NCI-H510A (cell line): ENCODE results near the gene KIF20A.
A peak's percentile ranks its signal among the peaks of the same experiment; 100 is the strongest.
"Not testable (repeated sequence)": the region's sequence is repeated elsewhere in the genome, so short reads cannot be mapped to it uniquely, and the experiment has no call there.

Experiments used
- DNase-seq: peaks from one replicate; lab custom pipeline; 2025; lab: John Stamatoyannopoulos, UW

Gene KIF20A

GRCh38 chr5:138186002-138186447 is 7.1 kb downstream of the KIF20A start:
- no peak for DNase-seq

DNA sequence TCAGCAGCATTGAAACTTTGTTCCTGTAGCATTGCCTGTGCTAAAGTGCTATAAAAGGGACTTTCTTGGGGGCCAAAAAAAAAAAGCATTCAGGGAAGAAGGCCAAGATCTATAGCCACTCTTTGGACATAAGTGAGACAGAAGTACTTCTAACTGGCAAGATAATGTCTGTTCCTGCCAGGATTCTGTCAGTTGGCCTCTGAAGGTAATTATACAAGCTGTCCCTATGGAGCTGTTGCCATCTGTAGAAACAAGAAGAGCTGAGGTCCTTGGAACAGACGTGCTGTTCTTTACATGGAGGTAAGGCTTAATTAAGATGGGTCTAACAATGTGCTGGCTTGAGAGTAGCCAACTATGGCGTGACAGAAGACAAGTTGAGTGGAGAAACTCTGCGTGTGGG is 9.7 kb downstream of the KIF20A start:
- DNase-seq = no peak

GRCh38 chr5:138192826-138193225 is 13.9 kb downstream of the KIF20A start:
- DNase-seq = no peak

DNA sequence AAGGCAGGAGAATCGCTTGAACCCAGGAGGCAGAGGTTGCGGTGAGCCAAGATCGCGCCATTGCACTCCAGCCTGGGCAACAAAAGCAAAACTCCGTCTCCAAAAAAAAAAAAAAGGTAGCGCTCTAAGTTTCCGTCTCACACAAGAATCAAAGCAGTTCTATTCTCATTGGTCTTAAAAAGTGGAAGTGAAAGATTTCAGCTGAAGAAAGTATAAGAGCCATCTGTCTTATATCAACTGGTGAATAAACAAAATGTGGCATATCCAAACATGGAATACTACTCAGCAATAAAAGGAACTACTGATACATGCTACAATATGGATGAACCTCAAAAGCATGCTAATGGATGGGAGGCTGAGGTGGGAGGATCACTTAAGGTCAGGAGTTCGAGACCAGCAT is 14.9 kb downstream of the KIF20A start:
- DNase-seq = not testable (repeated sequence)

DNA sequence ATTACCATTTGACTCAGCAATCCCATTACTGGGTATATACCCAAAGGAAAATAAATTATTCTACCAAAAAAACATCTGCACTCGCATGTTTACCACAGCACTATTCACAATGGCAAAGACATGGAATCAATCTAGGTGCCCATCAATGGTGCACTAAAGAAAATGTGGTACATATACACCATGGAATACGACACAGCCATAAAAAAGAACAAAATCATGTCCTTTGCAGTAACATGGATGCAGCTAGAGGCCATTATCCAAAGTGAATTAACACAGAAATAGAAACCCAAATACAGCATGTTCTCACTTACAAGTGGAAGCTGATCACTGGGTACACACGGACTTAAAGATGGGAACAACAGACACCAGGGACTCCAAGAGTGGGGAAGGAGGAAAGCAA is 32.1 kb downstream of the KIF20A start:
- DNase-seq = no peak

DNA sequence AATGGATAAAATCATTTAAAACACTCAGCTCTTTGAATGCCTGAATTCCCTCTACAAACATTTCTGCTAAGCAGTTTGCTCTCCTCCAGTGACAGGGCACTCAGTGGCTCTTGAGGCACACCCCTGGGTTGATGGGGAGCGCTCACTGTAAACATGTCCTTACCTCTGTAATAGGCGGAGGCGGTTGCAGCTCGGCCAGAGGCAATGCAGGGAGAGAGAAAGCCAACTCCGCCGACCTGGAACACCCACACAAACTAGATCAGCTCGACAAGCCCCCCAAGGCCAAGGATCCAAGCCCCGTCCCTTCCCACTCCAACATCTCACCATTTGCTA is 33.9 kb downstream of the KIF20A start:
- DNase-seq = no peak

DNA sequence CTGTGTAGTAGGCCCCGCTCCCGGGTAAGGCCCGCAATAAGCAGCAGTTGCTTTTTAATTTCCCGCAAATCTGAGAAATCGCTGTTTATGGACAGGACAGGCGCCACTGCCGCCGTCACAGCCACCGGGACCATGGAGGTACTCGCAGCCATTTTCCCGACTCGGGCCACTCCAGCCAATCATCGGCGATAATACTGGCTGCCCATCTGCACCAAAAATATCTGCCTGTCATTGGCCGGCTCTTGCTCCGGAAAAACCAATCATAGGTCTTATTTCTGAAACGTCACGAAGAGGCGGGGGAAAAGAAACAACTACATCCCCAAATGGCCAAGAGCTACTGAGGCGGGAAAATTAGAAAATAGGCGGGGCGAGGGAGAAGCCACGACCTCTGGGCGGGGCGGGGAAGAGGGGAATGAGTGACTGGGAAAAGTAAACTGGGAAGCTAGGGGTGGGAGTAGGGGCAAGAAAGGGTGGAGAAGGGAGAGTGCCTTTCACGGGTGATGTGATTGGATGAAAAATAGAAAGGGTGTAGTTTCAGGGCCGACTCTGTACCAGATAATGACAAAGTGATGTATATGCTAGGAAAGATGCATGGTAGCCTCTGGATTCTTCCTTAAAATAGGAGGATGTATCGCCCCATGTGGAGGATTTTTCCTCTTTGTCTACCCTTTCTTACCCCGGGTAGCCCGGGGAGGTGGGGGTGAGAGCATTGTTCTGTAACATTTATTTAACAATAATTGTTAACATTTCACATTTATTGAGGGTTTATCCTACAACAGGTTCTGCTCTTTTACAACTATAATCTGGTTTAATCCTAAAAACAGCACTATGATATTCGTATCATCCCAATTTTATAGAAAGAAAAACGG is 34.5 kb downstream of the KIF20A start, which contains the start of gene CDC23:
CDC23 (minus strand) TSS at position 163 of the 869 bp plus-strand sequence; CDS start at position 152, 11 bp downstream.
- peak; percentile 86 for DNase-seq

DNA sequence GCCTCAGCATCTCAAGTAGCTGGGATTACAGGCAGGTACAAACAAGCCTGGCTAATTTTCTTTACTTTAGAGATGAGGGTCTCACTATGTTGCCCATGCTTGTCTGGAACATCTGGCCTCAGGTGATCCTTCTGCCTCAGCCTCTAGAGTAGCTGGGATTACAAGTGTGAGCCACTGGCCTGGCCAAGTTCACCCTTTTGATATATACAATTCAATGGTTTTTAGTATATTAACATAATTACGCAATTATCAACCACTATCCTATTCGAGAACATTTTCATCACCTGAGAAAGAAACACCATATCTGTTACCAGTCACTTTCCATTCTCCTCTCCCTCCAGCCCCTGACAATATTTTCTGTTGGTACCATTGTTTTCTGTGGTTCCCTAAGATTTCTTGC is 37.9 kb downstream of the KIF20A start:
- DNase-seq = no peak

GRCh38 chr5:138223532-138223931 is 44.6 kb downstream of the KIF20A start:
- no peak for DNase-seq

DNA sequence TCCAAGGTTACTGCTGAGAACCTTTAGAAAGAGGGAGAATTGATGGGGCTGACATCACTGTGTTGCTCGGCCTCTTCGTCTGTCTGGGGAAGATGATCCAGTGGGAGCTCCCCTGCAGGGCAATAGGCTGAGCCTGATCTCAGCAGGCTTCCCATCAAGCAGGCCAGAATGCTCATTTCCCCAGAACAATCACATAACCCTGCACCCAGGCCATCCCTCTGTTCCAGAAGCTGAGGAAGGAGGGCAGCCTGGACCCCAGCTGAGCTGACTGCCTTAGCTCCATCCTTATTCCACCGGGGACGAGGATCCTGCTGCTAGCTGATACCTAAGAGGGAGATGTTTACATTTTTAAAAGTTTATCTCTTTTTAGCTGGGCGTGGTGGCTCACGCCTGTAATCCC is 45.8 kb downstream of the KIF20A start:
- no peak for DNase-seq

- DNase-seq = no peak
These were observed 48.0 kb downstream of the KIF20A start for GRCh38 chr5:138226910-138227309.

- DNase-seq = no peak
These were observed 50.5 kb downstream of the KIF20A start for GRCh38 chr5:138229387-138229786.

- no peak for DNase-seq
These were observed 51.3 kb downstream of the KIF20A start for GRCh38 chr5:138230261-138230660.

GRCh38 chr5:138230981-138231589 is 52.2 kb downstream of the KIF20A start:
- DNase-seq = no peak

DNA sequence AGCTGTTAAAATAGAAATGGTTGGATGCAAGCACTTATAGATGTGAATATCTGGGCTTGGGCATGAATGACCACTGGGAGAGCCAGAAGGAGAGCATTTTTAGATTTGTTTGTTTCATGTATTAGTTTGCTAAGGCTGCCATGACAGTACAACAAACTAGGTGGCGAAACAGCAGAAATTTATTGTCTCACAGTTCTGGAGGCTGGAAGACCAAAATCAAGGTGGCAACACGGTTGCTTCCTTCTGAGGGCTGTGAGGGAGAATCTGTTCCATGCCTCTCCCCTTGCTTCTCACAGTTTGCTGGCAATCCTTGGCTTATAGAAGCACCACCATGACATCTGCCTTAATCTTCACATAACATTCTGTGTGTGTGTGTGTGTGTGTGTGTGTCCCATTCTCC is 54.4 kb downstream of the KIF20A start:
- no peak for DNase-seq

- no peak for DNase-seq
These were observed 55.7 kb downstream of the KIF20A start for GRCh38 chr5:138234651-138235050.
